Measurements from ENCODE around the gene PLD4.

DNA sequence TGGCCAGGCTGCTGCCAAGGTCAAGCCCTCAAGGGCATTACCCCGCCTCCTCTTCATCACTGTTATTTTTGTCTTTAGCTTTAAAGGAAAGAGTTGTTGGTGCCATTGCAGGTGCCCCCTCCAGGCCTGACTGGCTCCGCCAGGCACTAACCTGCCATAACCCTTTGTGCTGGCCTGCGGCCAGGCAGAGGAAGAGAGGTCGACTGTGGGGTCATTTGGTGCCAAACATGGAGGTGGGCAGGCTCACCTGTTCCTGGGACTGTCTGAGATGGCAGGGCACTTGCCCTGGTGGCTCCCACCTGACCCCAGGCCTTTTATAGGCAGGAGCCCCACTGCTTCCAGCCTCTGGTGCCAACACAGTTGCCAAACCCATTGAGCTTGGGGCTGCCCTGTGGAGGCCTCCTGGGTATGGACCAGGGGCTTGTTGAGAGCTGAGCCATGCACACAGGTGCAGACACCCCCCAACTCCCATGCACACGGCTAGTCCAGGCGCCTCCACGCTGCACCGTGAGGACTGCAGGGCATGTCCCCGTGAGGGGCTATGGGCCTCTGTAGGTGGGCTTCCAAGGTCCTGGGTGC, 29.4 kb upstream of the PLD4 start:
- TF ChIP-seq POLR2A (IDR thresholded peaks at IDR 0.05) (no peak), CTCF (IDR thresholded peaks at IDR 0.05) (no peak)

Measured in uterus (tissue), 2 donors.